ENCODE measurements around the gene VENTX. TPM values are rescaled to one million over a fixed set of nuclear protein-coding genes. Genes with fewer than 3 reads are reported as not detected.

Gene VENTX
- total RNA-seq, 4 donors from 2014 or later, result 0.46 to 2.5 (median 2.0) TPM

DNA sequence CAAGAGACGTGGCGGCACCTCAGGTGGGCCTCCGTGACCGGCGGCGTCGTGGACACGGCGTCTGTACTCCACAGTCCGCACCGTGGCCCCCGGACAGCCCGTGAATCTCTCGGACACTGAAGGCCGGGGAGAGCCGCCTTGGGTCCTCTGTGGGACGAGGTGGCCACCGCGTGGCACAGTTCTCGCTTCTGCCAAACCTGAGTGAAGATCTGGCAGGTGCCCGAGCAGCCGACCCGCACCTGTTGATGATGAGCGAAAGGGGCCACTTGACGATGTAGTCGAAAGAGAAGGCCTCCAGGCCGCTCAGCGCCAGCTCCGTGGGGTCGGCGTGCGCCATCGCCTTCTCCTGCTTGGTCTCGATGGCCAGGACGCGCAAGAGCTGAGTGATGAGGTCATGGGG is 47.6 kb downstream of the VENTX start:
- Histone ChIP-seq H3K36me3 (peaks cover 90 to 100% (median 99%) of the 10 kb centered on the region in 4 donors), H3K4me1 (no peaks in the 10 kb centered on the region), H3K9me3 (no peaks in the 10 kb centered on the region), H3K27ac (replicated peaks in 1 of 4) (no peak overlapping the region), H3K27me3 (no peaks in the 10 kb centered on the region), H3K4me3 (no peak overlapping the region)
- TF ChIP-seq POLR2A (IDR thresholded peaks at IDR 0.05; ENCODE audit: low read depth) (no peak), EP300 (IDR thresholded peaks at IDR 0.05) (no peak), POLR2AphosphoS5 (IDR thresholded peaks at IDR 0.05) (no peak)
- TF ChIP-seq, protein P1, sequence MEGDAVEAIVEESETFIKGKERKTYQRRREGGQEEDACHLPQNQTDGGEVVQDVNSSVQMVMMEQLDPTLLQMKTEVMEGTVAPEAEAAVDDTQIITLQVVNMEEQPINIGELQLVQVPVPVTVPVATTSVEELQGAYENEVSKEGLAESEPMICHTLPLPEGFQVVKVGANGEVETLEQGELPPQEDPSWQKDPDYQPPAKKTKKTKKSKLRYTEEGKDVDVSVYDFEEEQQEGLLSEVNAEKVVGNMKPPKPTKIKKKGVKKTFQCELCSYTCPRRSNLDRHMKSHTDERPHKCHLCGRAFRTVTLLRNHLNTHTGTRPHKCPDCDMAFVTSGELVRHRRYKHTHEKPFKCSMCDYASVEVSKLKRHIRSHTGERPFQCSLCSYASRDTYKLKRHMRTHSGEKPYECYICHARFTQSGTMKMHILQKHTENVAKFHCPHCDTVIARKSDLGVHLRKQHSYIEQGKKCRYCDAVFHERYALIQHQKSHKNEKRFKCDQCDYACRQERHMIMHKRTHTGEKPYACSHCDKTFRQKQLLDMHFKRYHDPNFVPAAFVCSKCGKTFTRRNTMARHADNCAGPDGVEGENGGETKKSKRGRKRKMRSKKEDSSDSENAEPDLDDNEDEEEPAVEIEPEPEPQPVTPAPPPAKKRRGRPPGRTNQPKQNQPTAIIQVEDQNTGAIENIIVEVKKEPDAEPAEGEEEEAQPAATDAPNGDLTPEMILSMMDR (IDR thresholded peaks at IDR 0.05), result no peak
- intact Hi-C loops (cut with DNase I), result no loop called here
- no peak for DNase-seq (ENCODE audit: extremely low spot score)
- 93% methylated on average over 35 of the region's 36 CpGs for WGBS

DNA sequence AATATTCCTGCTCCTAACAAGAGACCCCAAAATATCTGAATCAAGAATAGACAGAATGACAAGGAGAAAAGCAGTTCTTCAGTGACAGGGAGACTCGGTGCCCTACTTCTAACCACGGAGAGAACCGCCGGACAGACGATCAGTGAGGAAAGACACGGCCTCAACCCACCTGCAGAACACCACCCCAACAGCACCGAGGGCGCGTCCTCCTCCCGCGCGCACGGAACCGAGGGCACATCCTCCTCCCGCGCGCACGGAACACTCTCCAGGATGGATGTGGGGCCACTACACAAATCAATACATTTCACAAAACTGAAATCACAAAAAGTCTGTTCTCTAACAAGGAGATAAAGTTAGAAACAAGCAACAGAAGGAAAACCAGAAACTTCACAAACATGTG is 48.7 kb downstream of the VENTX start:
- H3K4me1 ChIP-seq, result no peaks in the 10 kb centered on the region
- intact Hi-C loops (cut with DNase I), result no loop called here
- H3K27ac ChIP-seq (replicated peaks in 1 of 4), result no peak overlapping the region
- DNase-seq (ENCODE audit: extremely low spot score), result no peak
- peaks cover 89 to 98% (median 96%) of the 10 kb centered on the region in 4 donors for H3K36me3 ChIP-seq
- H3K9me3 ChIP-seq, result no peaks in the 10 kb centered on the region
- 87% methylated on average over 18 of the region's 18 CpGs for WGBS
- TF ChIP-seq, protein P1 (IDR thresholded peaks at IDR 0.05), result no peak
- TF ChIP-seq POLR2A (IDR thresholded peaks at IDR 0.05; ENCODE audit: low read depth) (no peak), POLR2AphosphoS5 (IDR thresholded peaks at IDR 0.05) (no peak), EP300 (IDR thresholded peaks at IDR 0.05) (no peak)
- no peak overlapping the region for H3K4me3 ChIP-seq
- H3K27me3 ChIP-seq, result no peaks in the 10 kb centered on the region

DNA sequence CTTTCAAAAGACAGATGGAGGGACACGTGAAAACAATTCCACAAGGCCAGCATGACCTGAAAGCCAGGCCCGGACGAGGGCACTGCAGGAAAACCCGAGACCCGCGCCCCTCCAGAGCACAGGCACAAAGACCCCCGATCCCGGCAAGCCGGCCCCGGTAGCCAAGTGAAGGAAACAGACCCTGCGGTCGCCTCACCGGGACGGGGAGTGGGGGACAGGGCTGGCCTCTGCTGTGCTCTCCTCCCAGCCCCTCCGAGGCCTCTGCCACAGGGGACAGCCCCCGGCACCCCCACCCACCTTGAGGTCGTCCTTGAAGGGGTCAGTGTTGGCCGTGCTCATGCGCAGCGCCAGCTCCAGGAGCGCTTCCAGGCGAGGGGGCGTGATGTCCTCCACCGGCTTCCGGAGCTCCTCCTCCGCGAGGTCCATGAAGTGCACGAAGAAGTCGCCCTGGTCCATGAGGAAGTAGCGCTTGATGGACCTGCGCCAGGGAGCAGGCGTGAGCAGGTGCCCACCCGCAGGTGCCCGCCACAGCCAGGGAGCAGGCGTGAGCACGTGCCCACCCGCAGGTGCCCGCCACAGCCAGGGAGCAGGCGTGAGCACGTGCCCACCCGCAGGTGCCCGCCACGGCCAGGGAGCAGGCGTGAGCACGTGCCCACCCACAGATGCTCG is 50.3 kb downstream of the VENTX start:
- intact Hi-C loops (cut with DNase I), result no loop called here
- Histone ChIP-seq H3K27ac (replicated peaks in 1 of 4) (no peak overlapping the region), H3K4me3 (no peak overlapping the region), H3K4me1 (no peaks in the 10 kb centered on the region), H3K27me3 (no peaks in the 10 kb centered on the region), H3K36me3 (peaks cover 80 to 90% (median 88%) of the 10 kb centered on the region in 4 donors), H3K9me3 (no peaks in the 10 kb centered on the region)
- no peak for TF ChIP-seq POLR2AphosphoS5 (IDR thresholded peaks at IDR 0.05)
- TF ChIP-seq POLR2A (IDR thresholded peaks at IDR 0.05; ENCODE audit: low read depth), result no peak
- TF ChIP-seq, protein P1 (IDR thresholded peaks at IDR 0.05), result no peak
- no peak for TF ChIP-seq EP300 (IDR thresholded peaks at IDR 0.05)
- WGBS, result 92% methylated on average over 36 of the region's 46 CpGs
- DNase-seq (ENCODE audit: extremely low spot score), result no peak

DNA sequence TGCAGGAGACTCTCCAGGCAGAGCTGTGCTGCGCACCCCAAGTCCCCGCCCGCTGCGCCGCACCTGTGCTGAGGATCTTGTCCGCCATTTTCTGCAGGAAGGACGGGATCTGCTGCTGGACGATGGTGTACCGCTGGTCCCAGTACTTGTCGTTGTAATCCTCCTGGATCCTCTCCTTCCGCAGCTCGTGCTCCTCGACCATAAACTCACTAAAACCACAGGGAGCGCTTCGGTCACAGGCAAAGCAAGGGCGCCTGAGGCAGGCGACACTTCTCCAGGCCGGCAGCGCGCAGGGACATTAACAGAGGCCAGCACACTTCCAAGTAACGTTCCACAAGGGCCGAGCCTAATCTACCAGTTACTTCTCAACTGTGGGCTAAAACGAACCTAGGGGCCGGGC is 52.1 kb downstream of the VENTX start:
- intact Hi-C loops (cut with DNase I), result no loop called here
- no peak overlapping the region for H3K27ac ChIP-seq (replicated peaks in 1 of 4)
- H3K9me3 ChIP-seq, result no peaks in the 10 kb centered on the region
- H3K4me1 ChIP-seq, result no peaks in the 10 kb centered on the region
- no peak overlapping the region for H3K4me3 ChIP-seq
- TF ChIP-seq, protein P1 (IDR thresholded peaks at IDR 0.05), result no peak
- TF ChIP-seq POLR2A (IDR thresholded peaks at IDR 0.05; ENCODE audit: low read depth), result no peak
- TF ChIP-seq EP300 (IDR thresholded peaks at IDR 0.05), result no peak
- TF ChIP-seq POLR2AphosphoS5 (IDR thresholded peaks at IDR 0.05), result no peak
- H3K36me3 ChIP-seq, result peaks cover 80 to 90% (median 88%) of the 10 kb centered on the region in 4 donors
- WGBS, result 96% methylated on average over 14 of the region's 24 CpGs
- no peaks in the 10 kb centered on the region for H3K27me3 ChIP-seq
- DNase-seq (ENCODE audit: extremely low spot score), result no peak

Other genes with a start within 250 kb of the VENTX start
- gene ADGRA1, start 149.9 kb upstream of the VENTX start, total RNA-seq, result under 1 TPM in 2 of 4 donors, not detected in 2; under 0.01 to 0.06 TPM
- gene KNDC1, start 77.6 kb upstream of the VENTX start, total RNA-seq, result 1 to 10 TPM in 2 of 4 donors, under 1 TPM in 2; 0.42 to 1.7 (median 0.95) TPM
- gene UTF1, start 7.6 kb upstream of the VENTX start, total RNA-seq, result not detected
- gene ADAM8, start 39.0 kb downstream of the VENTX start, total RNA-seq, result 1 to 10 TPM; 1.2 to 8.9 (median 2.3) TPM
- gene TUBGCP2, start 71.0 kb downstream of the VENTX start, total RNA-seq, result 10 to 100 TPM; 30.2 to 54.4 (median 39.0) TPM
- gene ZNF511, start 71.1 kb downstream of the VENTX start, total RNA-seq, result 10 to 100 TPM; 22.9 to 34.8 (median 33.0) TPM
- gene CALY, start 99.0 kb downstream of the VENTX start, total RNA-seq, result 1 to 10 TPM; 1.6 to 3.6 (median 2.3) TPM
- not detected for gene PRAP1, start 109.5 kb downstream of the VENTX start, total RNA-seq
- 10 to 100 TPM in 2 of 4 donors, 1 to 10 TPM in 2; 7.9 to 12.2 (median 10.5) TPM for gene FUOM, start 120.2 kb downstream of the VENTX start, total RNA-seq
- 10 to 100 TPM; 64.0 to 77.7 (median 73.2) TPM for gene ECHS1, start 135.5 kb downstream of the VENTX start, total RNA-seq
- 10 to 100 TPM; 10.1 to 15.0 (median 14.3) TPM for gene PAOX, start 141.4 kb downstream of the VENTX start, total RNA-seq
- 10 to 100 TPM; 12.6 to 23.6 (median 15.9) TPM for gene MTG1, start 156.3 kb downstream of the VENTX start, total RNA-seq
- gene SPRN, start 186.8 kb downstream of the VENTX start, total RNA-seq, result under 1 TPM in 2 of 4 donors, not detected in 2; 0.34 to 0.71 TPM
- gene SCART1, start 216.1 kb downstream of the VENTX start, total RNA-seq, result 1 to 10 TPM in 3 of 4 donors, under 1 TPM in 1; 0.65 to 1.7 (median 1.4) TPM